ENCODE data around the gene PLXNA4. TPM values are rescaled to one million over a fixed set of nuclear protein-coding genes. Genes with fewer than 3 reads are reported as not detected.

The PLXNA4 gene
- total RNA-seq, 2 donors from 2014 or later, result 24.0 to 42.7 TPM

DNA sequence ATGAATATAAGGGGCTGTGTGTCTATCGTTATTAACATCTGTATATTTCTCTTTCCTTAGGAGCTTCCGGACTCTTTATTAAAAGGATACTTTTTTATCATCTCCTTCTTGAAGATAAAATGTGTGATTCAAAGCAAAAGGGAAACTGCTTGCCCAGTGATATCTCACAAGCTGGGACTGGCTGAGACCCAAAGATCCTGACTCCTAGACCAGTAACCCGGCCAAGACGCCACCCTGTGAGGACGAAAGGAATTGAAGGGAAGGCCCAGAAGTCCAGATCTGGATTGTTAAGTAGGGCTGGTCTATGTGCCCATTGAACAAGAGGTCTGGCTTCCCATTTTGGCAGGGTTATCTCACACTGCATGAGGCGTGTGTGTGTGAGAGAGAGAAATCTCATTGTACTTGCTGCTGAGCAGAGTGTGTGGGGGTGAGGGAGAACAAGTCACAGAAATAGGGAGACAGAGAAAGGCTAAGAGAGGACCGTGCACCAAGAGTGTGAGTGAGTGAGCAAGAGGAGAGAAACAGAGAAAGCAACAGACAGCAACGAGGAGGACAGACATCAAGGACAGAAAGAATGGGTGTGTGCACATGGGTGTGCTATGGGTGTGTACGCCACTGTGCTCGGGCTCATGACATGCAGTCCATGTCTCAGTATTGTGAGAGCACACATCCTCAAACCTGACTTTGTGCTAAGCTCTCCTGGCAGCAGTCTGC, 75.4 kb downstream of the PLXNA4 start:
- TF ChIP-seq, protein P1, sequence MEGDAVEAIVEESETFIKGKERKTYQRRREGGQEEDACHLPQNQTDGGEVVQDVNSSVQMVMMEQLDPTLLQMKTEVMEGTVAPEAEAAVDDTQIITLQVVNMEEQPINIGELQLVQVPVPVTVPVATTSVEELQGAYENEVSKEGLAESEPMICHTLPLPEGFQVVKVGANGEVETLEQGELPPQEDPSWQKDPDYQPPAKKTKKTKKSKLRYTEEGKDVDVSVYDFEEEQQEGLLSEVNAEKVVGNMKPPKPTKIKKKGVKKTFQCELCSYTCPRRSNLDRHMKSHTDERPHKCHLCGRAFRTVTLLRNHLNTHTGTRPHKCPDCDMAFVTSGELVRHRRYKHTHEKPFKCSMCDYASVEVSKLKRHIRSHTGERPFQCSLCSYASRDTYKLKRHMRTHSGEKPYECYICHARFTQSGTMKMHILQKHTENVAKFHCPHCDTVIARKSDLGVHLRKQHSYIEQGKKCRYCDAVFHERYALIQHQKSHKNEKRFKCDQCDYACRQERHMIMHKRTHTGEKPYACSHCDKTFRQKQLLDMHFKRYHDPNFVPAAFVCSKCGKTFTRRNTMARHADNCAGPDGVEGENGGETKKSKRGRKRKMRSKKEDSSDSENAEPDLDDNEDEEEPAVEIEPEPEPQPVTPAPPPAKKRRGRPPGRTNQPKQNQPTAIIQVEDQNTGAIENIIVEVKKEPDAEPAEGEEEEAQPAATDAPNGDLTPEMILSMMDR (conservative IDR thresholded peaks at IDR 0.05), result peak; percentile 74
- peak; percentile 84 for DNase-seq
- Histone ChIP-seq H3K4me3 (ENCODE audit: low read length) (no peak overlapping the region), H3K4me1 (ENCODE audit: control insufficient read depth, insufficient read depth, low read length) (no peaks in the 10 kb centered on the region), H3K36me3 (ENCODE audit: control insufficient read depth, insufficient read depth, low read length) (no peaks in the 10 kb centered on the region), H3K27me3 (ENCODE audit: control insufficient read depth, insufficient read depth, low read length, poor library complexity, severe bottlenecking) (no peaks in the 10 kb centered on the region), H3K9ac (ENCODE audit: extremely low read depth, low read length, poor library complexity, severe bottlenecking) (no peak overlapping the region), H3K9me3 (ENCODE audit: control insufficient read depth, low read length) (no peaks in the 10 kb centered on the region), H3K27ac (ENCODE audit: low read depth, low read length) (no peak overlapping the region)
- no peak overlapping the region for H3K4me3 Mint-ChIP-seq
- no peak overlapping the region for H3K27ac Mint-ChIP-seq
- WGBS, 2 experiments (ENCODE audit: insufficient coverage in 1 of 2, insufficient read length in 1 of 2), result 65 to 74% methylated on average over 8 to 9 of the region's 10 CpGs
- no peaks in the 10 kb centered on the region for H3K9me3 Mint-ChIP-seq
- peaks cover 11% of the 10 kb centered on the region for H3K36me3 Mint-ChIP-seq (ENCODE audit: low read depth)
- peaks cover 10% of the 10 kb centered on the region for H3K4me1 Mint-ChIP-seq
- H3K27me3 Mint-ChIP-seq (ENCODE audit: insufficient read depth), result no peaks in the 10 kb centered on the region

DNA sequence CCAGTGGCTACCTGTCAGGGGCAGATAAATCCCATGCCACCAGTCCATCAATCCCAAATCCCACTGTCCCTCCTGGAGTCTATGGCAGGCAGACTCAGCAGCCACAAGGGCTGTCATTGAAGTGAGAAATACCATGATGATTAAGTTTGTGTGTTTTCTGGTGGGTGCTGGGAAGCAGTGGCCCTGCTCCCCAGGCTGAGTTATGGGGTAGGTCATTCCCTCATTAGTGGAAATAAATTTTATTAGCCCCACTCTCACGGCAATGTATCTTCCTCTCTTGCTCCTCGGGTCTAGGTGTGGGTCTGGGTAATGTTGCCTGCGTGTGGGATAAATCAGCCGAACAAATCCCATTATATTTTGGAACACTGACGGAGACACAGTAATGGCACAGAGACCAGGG, 76.8 kb downstream of the PLXNA4 start:
- Mint-ChIP-seq H3K36me3 (ENCODE audit: low read depth) (peaks cover 6% of the 10 kb centered on the region), H3K4me1 (peaks cover 3% of the 10 kb centered on the region), H3K27me3 (ENCODE audit: insufficient read depth) (no peaks in the 10 kb centered on the region), H3K9me3 (no peaks in the 10 kb centered on the region), H3K27ac (no peak overlapping the region), H3K4me3 (no peak overlapping the region)
- H3K36me3 ChIP-seq (ENCODE audit: control insufficient read depth, insufficient read depth, low read length), result no peaks in the 10 kb centered on the region
- TF ChIP-seq, protein P1 (conservative IDR thresholded peaks at IDR 0.05), result no peak
- H3K27me3 ChIP-seq (ENCODE audit: control insufficient read depth, insufficient read depth, low read length, poor library complexity, severe bottlenecking), result no peaks in the 10 kb centered on the region
- no peak overlapping the region for H3K9ac ChIP-seq (ENCODE audit: extremely low read depth, low read length, poor library complexity, severe bottlenecking)
- DNase-seq, result no peak
- H3K27ac ChIP-seq (ENCODE audit: low read depth, low read length), result no peak overlapping the region
- no peaks in the 10 kb centered on the region for H3K9me3 ChIP-seq (ENCODE audit: control insufficient read depth, low read length)
- no peak overlapping the region for H3K4me3 ChIP-seq (ENCODE audit: low read length)
- WGBS, 2 experiments (ENCODE audit: insufficient coverage in 1 of 2, insufficient read length in 1 of 2), result 96 to 100% methylated on average over 5 of the region's 5 CpGs
- H3K4me1 ChIP-seq (ENCODE audit: control insufficient read depth, insufficient read depth, low read length), result no peaks in the 10 kb centered on the region

DNA sequence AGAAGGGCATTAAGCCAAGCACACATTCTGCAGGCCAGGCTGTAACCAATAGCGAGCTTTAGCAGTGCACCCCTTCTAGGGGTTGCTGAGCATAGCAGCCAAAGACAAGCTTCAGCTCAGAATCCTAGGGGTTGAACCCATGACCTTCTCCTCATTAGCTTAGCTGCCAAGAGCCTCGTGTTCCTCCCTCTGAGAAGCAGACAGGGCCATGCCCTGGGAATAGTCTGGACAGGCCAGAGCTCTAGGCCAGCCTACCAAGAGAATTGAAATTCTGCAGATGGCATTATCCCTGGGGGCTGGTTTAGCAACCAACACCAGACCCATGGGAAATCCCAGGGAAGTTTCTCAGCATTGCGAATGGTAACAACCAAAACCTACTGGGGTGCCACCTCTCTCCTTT, 77.2 kb downstream of the PLXNA4 start:
- H3K9me3 ChIP-seq (ENCODE audit: control insufficient read depth, low read length), result no peaks in the 10 kb centered on the region
- TF ChIP-seq, protein P1 (conservative IDR thresholded peaks at IDR 0.05), result no peak
- H3K4me1 Mint-ChIP-seq, result peaks cover 3% of the 10 kb centered on the region
- H3K27ac ChIP-seq (ENCODE audit: low read depth, low read length), result no peak overlapping the region
- H3K36me3 Mint-ChIP-seq (ENCODE audit: low read depth), result peaks cover 6% of the 10 kb centered on the region
- no peak for DNase-seq
- no peak overlapping the region for H3K4me3 Mint-ChIP-seq
- H3K27me3 ChIP-seq (ENCODE audit: control insufficient read depth, insufficient read depth, low read length, poor library complexity, severe bottlenecking), result no peaks in the 10 kb centered on the region
- no peak overlapping the region for H3K4me3 ChIP-seq (ENCODE audit: low read length)
- 91 to 92% methylated on average over 3 of the region's 3 CpGs for WGBS, 2 experiments (ENCODE audit: insufficient coverage in 1 of 2, insufficient read length in 1 of 2)
- H3K27ac Mint-ChIP-seq, result no peak overlapping the region
- H3K9ac ChIP-seq (ENCODE audit: extremely low read depth, low read length, poor library complexity, severe bottlenecking), result no peak overlapping the region
- H3K36me3 ChIP-seq (ENCODE audit: control insufficient read depth, insufficient read depth, low read length), result no peaks in the 10 kb centered on the region
- no peaks in the 10 kb centered on the region for H3K4me1 ChIP-seq (ENCODE audit: control insufficient read depth, insufficient read depth, low read length)
- no peaks in the 10 kb centered on the region for H3K9me3 Mint-ChIP-seq
- no peaks in the 10 kb centered on the region for H3K27me3 Mint-ChIP-seq (ENCODE audit: insufficient read depth)

Measured in endodermal cell (in vitro differentiated cells).